ENCODE results near the gene ZNF554. TPM values are rescaled to one million over a fixed set of nuclear protein-coding genes. Genes with fewer than 3 reads are reported as not detected.

The ZNF554 gene
- total RNA-seq, 6 experiments from 2014 or later, result 1.4 to 2.5 (median 1.9) TPM

GRCh38 chr19:2847507-2847906, 27.8 kb downstream of the ZNF554 start:
- Histone ChIP-seq H3K36me3 (peaks cover 0 to 17% (median 12%) of the 10 kb centered on the region in 4 donors), H3K4me1 (peaks cover 0 to 3% (median 0%) of the 10 kb centered on the region in 4 donors), H3K4me3 (no peak overlapping the region), H3K27ac (no peak overlapping the region), H3K9me3 (peaks cover 3 to 27% (median 7%) of the 10 kb centered on the region in 4 donors), H3K27me3 (no peaks in the 10 kb centered on the region)
- DNase-seq, result no peak
- no peak for TF ChIP-seq POLR2A (IDR thresholded peaks at IDR 0.05)
- TF ChIP-seq, protein P1, sequence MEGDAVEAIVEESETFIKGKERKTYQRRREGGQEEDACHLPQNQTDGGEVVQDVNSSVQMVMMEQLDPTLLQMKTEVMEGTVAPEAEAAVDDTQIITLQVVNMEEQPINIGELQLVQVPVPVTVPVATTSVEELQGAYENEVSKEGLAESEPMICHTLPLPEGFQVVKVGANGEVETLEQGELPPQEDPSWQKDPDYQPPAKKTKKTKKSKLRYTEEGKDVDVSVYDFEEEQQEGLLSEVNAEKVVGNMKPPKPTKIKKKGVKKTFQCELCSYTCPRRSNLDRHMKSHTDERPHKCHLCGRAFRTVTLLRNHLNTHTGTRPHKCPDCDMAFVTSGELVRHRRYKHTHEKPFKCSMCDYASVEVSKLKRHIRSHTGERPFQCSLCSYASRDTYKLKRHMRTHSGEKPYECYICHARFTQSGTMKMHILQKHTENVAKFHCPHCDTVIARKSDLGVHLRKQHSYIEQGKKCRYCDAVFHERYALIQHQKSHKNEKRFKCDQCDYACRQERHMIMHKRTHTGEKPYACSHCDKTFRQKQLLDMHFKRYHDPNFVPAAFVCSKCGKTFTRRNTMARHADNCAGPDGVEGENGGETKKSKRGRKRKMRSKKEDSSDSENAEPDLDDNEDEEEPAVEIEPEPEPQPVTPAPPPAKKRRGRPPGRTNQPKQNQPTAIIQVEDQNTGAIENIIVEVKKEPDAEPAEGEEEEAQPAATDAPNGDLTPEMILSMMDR (IDR thresholded peaks at IDR 0.05), result no peak
- ATAC-seq, result no peak
- WGBS (ENCODE audit: insufficient coverage, low coverage, low lambda C conversion rate, missing lambda C conversion rate), result 97% methylated on average over 3 of the region's 3 CpGs
- intact Hi-C loops (cut with DNase I), result no loop called here

DNA sequence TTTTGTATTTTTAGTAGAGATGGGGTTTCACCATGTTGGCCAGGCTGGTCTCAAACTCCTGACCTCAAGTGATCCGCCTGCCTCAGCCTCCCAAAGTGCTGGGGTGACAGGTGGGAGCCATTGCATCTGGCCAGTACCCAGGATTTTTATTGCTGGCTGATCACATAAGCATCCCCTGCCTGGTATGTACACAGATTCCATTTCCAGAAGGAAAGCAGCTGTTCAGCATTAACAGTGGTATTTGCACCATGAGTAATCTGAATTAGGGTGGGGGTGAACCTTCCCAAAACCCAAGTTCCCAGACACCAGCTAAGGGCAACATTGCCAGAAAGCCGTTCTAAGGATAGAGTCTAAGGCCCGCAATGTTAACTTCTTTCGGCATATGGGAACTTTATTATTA, 28.9 kb downstream of the ZNF554 start:
- no peak for DNase-seq
- Histone ChIP-seq H3K27ac (no peak overlapping the region), H3K36me3 (peaks cover 0 to 28% (median 19%) of the 10 kb centered on the region in 4 donors), H3K9me3 (peaks cover 3 to 38% (median 10%) of the 10 kb centered on the region in 4 donors), H3K4me1 (no peaks in the 10 kb centered on the region), H3K27me3 (no peaks in the 10 kb centered on the region), H3K4me3 (no peak overlapping the region)
- intact Hi-C loops (cut with DNase I), result no loop called here
- WGBS (ENCODE audit: insufficient coverage, low coverage, low lambda C conversion rate, missing lambda C conversion rate), result 60% methylated on average over 1 of the region's 4 CpGs
- TF ChIP-seq, protein P1 (IDR thresholded peaks at IDR 0.05), result no peak
- TF ChIP-seq POLR2A (IDR thresholded peaks at IDR 0.05), result no peak
- ATAC-seq, result no peak

GRCh38 chr19:2850256-2850925, 30.7 kb downstream of the ZNF554 start:
- H3K36me3 ChIP-seq, result peaks cover 0 to 29% (median 20%) of the 10 kb centered on the region in 4 donors
- 81% methylated on average over 3 of the region's 3 CpGs for WGBS (ENCODE audit: insufficient coverage, low coverage, low lambda C conversion rate, missing lambda C conversion rate)
- no peaks in the 10 kb centered on the region for H3K4me1 ChIP-seq
- intact Hi-C loops (cut with DNase I), result no loop called here
- DNase-seq (no peak), ATAC-seq (no peak)
- TF ChIP-seq, protein P1 (IDR thresholded peaks at IDR 0.05), result no peak
- TF ChIP-seq POLR2A (IDR thresholded peaks at IDR 0.05), result no peak
- peaks cover 3 to 56% (median 13%) of the 10 kb centered on the region in 4 donors for H3K9me3 ChIP-seq
- no peaks in the 10 kb centered on the region for H3K27me3 ChIP-seq
- no peak overlapping the region for H3K27ac ChIP-seq
- no peak overlapping the region for H3K4me3 ChIP-seq

DNA sequence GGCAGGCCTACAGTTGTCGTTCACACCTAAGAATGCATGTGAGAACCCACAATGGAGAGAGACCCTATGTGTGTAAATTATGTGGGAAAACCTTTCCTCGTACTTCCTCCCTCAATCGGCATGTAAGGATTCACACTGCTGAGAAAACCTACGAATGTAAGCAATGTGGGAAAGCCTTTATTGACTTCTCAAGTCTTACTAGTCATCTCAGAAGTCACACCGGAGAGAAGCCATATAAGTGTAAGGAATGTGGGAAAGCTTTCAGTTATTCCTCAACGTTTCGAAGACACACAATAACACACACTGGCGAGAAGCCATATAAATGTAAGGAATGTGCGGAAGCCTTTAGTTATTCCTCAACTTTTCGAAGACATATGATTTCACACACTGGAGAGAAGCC, 32.9 kb downstream of the ZNF554 start:
- H3K9me3 ChIP-seq, result peaks cover 3 to 66% (median 15%) of the 10 kb centered on the region in 4 donors
- WGBS (ENCODE audit: insufficient coverage, low coverage, low lambda C conversion rate, missing lambda C conversion rate), result 100% methylated on average over 6 of the region's 10 CpGs
- intact Hi-C loops (cut with DNase I), result no loop called here

More for the DNA sequence above, 32.9 kb downstream of the ZNF554 start:
- H3K4me1 ChIP-seq, result no peaks in the 10 kb centered on the region
- DNase-seq, result no peak
- no peak for ATAC-seq
- H3K4me3 ChIP-seq, result no peak overlapping the region
- peaks cover 0 to 29% (median 20%) of the 10 kb centered on the region in 4 donors for H3K36me3 ChIP-seq
- no peak overlapping the region for H3K27ac ChIP-seq
- no peaks in the 10 kb centered on the region for H3K27me3 ChIP-seq
- TF ChIP-seq, protein P1 (IDR thresholded peaks at IDR 0.05), result no peak
- TF ChIP-seq POLR2A (IDR thresholded peaks at IDR 0.05), result no peak
